HG03097 (cell line): ENCODE data around the gene PKNOX2.

Experiments used
- ATAC-seq: cut with Tn5 transposase; IDR thresholded peaks from one replicate; pipeline ENCODE4 v1.9.1; 2021; ENCODE audit not compliant: unreplicated experiment, low FRiP score

PKNOX2 gene

GRCh38 chr11:125171974-125172373 is 7.4 kb downstream of the PKNOX2 start:
- ATAC-seq, result no peak

DNA sequence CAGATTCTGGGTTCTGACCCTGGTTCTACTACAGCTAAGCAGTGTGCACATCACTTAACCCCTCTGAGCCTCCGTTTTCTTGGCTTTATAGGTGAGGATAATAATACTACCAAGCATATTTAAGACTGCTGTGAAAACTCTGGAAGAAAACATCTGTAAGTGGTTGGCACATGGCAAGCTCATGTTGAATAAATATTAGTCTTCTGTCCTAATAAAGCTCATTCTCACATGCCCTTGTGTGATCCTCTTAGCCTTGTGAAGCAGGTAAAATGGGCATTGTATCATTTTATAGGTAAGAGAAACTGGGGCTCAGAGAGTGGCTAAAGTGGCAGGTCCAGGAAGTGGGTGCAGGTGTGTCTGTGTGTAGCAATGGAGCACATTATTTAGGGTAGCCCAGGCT is 8.5 kb downstream of the PKNOX2 start:
- no peak for ATAC-seq

- no peak for ATAC-seq
These were observed 9.0 kb downstream of the PKNOX2 start for GRCh38 chr11:125173556-125173955.

- no peak for ATAC-seq
These were observed 9.5 kb downstream of the PKNOX2 start for GRCh38 chr11:125174057-125174456.

- ATAC-seq, result no peak
These were observed 10.1 kb downstream of the PKNOX2 start for GRCh38 chr11:125174686-125175085.

DNA sequence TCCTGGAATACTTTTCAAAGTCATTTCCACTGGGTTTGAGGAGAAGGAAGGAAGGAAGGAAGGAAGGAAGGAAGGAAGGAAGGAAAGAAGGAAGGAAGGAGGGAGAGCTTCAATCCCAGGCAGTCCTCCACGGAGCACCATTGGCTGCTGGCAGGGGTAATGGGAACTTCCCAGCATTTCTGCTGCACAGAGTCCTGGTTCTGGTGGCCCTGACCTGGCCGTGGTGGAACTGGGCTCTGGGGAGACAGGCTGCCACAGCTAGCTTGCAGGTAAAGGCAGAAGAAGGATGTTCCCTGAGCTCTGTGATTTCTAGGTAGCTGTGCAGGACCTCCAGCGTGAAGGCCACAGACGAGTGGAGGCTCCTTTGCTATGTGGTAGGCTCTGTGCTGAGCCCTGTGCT is 10.6 kb downstream of the PKNOX2 start:
- ATAC-seq, result no peak

DNA sequence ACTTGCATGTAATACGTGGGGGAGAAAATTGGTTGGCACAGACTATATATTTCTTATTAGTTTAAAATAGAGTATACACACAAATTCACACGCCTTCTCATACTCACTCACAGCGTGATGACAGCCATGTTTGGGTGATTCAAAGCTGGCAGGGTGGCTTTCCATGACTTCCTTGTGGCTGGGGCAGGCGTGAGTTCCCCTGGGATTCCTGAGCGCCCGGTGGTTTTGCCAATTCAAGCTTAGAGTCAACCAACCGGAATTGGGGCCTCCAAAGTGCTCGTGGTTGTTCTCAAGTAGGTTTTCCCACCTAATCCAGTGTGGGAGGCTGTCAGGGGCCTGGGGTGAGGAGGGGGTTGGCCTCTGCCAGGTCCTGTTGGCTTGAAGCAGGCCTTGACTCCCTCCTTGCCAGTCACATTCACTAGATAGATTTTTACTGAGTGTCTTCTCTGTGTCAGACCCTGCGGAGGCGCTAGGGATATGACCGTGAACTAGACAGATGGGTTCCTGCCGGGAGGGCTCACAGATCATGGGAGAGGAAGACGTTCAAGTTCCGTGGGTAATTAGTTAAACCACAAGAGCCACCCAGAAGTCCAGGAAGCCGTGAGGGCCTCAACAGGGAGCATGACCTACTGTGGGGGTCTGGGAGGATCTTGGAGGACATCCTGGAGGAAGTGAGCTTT is 11.5 kb downstream of the PKNOX2 start:
- no peak for ATAC-seq

GRCh38 chr11:125176866-125177265 is 12.3 kb downstream of the PKNOX2 start:
- ATAC-seq, result peak; percentile 41

DNA sequence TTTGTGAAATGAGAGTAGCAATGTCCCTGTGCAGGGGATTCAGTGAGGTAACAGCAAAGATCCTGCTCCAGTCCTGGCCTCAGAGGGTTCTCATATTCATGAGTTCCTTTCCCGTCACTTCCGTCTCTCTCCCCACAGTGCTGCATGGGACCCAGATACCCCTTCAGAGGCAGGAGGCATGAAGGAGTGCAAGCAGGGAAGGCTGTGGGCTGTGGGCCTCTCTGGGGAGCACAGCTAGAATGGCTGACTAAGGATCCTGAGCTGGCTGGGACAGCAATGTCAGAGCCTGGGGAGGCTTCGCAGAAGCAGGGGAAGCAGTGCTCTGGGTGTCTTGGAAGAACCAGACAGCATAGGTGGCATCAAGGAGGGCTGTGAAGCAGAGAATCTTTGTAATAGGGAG is 13.0 kb downstream of the PKNOX2 start:
- ATAC-seq, result no peak

DNA sequence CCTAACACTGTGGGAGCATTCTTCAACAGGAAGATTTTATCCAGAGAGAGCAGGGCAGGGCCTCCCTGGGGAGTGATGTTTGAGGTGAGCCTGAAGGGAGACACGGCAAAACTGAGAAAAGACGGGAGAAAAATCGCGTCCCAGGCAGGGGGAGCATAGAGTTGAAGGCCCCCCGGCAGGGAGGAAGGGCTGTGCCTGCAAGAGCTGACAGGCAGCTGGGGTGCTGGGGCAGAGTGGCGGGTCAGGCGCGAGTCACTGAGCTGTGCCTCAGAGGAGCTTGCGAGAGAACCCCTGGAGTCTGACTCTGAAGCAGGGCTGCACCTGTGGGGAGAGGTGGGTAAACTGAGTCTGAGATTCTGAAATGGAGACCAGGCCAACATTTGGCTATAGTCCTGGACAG is 14.8 kb downstream of the PKNOX2 start:
- ATAC-seq, result no peak

- ATAC-seq, result no peak
These were observed 15.3 kb downstream of the PKNOX2 start for GRCh38 chr11:125179895-125180294.

- ATAC-seq, result peak; percentile 86
These were observed 16.1 kb downstream of the PKNOX2 start for GRCh38 chr11:125180413-125181305.

DNA sequence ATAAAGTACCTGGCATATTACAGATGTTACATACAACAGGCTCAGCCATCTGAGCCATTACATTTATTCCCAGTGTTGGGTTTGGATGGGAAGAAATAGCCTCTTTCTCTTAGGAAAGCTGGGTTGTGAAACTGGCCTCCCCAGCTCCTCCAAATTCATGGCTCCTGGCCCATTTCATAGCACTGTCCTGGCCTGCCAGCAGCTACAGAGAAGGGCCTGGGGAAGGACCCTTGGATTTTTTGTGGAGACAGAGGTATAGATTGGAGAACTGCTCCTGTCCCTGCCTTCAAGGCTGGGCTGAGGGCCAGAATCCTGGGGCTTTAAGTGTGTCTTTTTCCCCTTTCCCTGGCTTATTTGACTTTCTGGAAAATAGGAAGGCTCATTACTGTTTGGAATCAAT is 18.0 kb downstream of the PKNOX2 start:
- ATAC-seq, result no peak

GRCh38 chr11:125183641-125184040 is 19.1 kb downstream of the PKNOX2 start:
- ATAC-seq, result no peak

DNA sequence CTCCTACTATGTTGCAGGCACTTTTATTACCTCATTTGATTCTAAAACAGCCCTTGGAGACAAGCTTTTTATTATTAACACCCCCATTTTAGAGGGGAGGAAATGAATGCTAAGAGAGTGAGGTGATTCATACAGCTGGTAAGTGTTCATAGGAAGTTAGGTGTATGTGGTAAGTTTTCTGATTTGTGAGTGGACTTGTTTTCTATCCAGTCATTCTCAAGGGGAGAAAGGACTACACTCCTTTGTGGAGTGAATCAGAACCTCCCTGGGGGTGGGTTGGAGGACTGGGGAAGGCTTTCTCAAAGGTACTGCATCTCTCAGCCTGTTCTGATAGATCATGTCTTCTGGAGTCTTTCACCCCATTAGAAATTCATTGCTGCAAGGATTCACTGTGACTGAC is 23.5 kb downstream of the PKNOX2 start:
- ATAC-seq, result no peak

DNA sequence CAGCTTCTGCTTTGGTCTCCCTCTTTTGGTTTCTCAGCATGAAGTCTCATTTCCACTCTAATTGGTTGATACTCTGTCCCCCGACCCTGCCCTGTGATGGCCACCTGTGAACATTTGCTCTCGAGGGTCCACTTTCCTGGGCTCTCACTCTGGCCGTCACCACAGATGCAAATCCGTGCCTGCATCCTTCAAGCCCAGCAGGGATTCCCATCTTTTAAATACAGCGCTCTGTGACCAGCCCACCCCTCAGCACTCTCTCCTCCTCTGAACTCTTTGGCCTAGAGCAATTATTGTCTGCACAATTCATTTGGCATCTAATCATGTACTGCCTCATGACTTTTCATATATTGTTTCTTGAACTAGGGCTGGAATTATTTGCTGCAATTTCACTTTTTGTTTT is 26.0 kb downstream of the PKNOX2 start:
- ATAC-seq, result no peak

DNA sequence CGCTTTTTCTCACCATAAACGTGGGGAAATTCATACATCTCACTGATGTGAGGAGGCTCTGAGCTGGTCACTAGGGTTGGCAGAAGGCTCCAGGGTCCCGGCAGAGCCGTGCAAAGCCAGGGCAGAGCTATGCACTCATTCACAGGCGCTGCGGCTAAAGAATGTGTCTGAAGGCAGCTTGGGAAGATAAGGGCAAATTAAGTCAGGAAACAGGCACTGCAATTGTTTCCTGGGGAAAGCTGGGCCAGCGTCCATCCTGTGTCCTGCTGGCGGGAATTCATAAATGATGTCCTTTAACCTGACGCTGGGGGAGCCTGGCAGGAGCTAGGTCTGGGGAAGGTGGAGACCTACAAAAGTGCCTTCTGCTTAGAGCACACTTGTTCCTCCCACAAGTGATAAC is 27.6 kb downstream of the PKNOX2 start:
- ATAC-seq, result no peak

DNA sequence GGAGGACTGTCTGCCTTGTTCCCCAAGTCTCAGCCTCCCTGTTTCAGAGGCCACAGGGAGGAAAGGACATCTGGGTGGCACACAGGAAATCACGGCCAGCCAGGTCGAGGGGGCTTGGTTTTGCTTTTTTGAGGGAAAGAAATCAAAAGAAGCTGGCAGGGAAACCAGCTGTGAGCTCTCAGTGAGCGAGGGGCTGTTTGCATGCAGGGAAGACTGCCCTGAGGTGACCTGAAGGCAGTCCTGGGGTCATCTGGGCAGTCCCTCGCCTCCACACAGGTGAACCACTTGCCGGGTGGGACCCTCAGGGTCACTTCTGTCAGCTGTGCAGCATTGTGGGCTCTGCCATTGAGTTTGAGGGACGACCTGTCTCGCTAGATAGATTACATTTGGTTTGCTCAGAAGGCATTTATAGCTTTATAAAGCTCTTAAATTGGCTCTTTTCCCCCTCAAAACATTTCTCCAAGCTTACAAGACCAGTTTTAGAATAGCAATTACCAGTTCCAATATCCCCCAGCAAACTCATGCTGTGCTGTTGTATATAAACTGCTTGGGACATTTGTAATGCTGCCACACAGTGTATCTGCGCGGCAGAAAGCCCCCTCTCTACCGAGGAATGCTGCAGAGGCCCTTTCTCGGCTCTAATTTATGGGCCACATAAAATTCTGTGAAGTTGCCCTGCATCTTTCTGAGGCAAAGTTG is 28.3 kb downstream of the PKNOX2 start:
- no peak for ATAC-seq

- no peak for ATAC-seq
These were observed 28.8 kb downstream of the PKNOX2 start for GRCh38 chr11:125193416-125193726.

- no peak for ATAC-seq
These were observed 29.3 kb downstream of the PKNOX2 start for GRCh38 chr11:125193841-125194240.

- ATAC-seq, result no peak
These were observed 35.4 kb downstream of the PKNOX2 start for GRCh38 chr11:125199915-125200314.

- ATAC-seq, result no peak
These were observed 35.9 kb downstream of the PKNOX2 start for GRCh38 chr11:125200441-125200840.
